GM12865 (cell line): ENCODE measurements around the gene S1PR3.
A peak's percentile ranks its signal among the peaks of the same experiment; 100 is the strongest.

ENCODE experiments used
- DNase-seq: peaks from one replicate; pipeline ENCODE4 v3.0.0; 2010; ENCODE audit warnings: low read depth
- H3K4me3 ChIP-seq: 2 replicates; pipeline ENCODE4 v1.5.1; 2011; ENCODE audit warnings: mild to moderate bottlenecking, low read depth, low read length, control low read depth
- TF ChIP-seq, protein P1 (sequence below): IDR thresholded peaks from 2 replicates; pipeline ENCODE4 v1.5.1; 2011; ENCODE audit warnings: low read length, control low read depth, low read depth, inconsistent platforms; ENCODE audit not compliant: insufficient read depth; ENCODE audit errors: missing control alignments

The S1PR3 gene

GRCh38 chr9:88949961-88950340 is 41.3 kb upstream of the S1PR3 start:
- no peak overlapping the region for H3K4me3 ChIP-seq
- DNase-seq = peak; percentile 17
- TF ChIP-seq, protein P1, sequence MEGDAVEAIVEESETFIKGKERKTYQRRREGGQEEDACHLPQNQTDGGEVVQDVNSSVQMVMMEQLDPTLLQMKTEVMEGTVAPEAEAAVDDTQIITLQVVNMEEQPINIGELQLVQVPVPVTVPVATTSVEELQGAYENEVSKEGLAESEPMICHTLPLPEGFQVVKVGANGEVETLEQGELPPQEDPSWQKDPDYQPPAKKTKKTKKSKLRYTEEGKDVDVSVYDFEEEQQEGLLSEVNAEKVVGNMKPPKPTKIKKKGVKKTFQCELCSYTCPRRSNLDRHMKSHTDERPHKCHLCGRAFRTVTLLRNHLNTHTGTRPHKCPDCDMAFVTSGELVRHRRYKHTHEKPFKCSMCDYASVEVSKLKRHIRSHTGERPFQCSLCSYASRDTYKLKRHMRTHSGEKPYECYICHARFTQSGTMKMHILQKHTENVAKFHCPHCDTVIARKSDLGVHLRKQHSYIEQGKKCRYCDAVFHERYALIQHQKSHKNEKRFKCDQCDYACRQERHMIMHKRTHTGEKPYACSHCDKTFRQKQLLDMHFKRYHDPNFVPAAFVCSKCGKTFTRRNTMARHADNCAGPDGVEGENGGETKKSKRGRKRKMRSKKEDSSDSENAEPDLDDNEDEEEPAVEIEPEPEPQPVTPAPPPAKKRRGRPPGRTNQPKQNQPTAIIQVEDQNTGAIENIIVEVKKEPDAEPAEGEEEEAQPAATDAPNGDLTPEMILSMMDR = no peak

DNA sequence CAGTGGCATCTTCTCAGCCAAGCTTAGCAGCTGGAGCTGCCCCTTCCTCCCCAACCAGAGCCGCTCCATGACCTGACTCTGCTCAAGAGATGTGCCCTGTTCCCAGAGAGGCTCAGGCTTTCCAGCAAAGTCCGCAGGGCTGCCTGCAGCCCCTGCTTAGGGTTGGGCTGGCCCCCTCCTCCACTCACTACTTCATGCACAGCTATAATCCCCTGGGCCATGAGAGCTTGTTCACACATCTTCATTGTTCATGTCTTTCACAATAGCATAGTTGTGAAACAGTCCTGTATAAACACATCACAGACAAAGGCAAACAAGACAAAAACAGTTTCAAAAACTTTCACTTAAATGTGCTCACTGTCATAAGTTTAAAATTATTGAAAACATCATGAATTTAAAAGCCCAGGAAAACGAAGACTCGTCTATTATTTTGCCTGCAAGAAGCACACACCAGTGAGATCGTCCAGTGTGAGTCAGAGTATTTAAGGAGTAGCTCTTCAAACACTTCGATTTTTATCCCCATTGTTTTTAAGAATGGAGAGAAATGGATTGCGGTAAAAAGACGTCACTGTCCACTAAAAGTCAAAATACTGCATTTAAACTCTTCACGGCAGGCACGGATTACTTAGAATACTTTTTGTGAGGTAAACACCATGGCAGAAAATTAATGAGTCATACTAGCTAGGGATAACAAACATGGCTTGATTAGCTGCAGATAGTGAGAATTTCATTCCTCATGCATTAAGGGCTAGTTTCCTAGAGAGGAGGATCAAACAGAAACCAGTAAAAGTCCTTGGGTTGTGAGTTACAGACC is 40.7 kb upstream of the S1PR3 start:
- DNase-seq = no peak
- no peak overlapping the region for H3K4me3 ChIP-seq
- TF ChIP-seq, protein P1 = no peak

DNA sequence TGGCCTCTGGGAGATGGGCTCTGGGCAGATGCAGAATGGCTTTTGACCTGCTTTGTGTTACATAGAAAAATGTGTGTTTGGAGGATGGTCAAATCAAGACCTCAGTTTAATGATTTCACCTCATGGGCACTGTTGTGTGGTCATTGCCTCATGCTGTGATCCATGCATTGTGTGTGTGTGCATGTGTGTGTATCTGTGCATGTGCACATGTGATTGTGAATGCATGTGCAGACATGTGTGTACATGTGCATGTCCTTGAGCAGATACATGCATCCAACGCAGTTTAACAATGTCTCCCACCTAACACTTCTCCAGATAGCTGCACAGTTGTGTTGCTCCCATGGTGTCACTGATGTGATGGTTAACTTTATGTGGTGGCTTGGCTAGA is 40.1 kb upstream of the S1PR3 start:
- TF ChIP-seq, protein P1 = no peak
- H3K4me3 ChIP-seq = no peak overlapping the region
- DNase-seq = no peak

DNA sequence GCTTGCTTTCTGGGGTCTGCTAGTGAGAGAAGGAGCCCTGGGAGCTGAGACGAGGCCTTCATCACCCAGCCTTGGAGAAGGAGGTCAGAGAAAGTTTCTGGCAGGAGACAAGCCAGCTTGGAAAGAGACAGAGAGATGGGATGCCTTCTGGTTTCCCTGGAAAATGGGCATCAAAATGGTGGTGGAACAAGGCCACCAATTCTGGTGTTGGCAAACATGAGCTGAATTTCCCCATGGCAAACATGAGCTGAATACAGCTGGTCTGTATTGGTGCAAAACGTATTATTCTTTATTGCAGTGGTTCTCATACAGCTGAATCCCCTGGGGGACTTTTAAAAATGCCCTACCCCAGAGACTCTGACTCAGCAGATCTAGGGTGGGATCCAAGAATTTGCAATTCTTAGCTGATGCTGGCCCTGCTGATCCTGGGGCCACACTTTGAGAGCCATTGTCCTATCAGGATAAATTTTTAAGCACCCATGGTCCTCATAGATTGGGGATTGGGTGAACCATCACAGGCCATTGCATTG is 39.1 kb upstream of the S1PR3 start:
- DNase-seq = no peak
- TF ChIP-seq, protein P1 = no peak
- H3K4me3 ChIP-seq = no peak overlapping the region

GRCh38 chr9:88952976-88953375 is 38.3 kb upstream of the S1PR3 start:
- no peak for DNase-seq
- TF ChIP-seq, protein P1 = no peak
- no peak overlapping the region for H3K4me3 ChIP-seq

GRCh38 chr9:88953381-88954029 is 37.8 kb upstream of the S1PR3 start:
- TF ChIP-seq, protein P1 = no peak
- no peak overlapping the region for H3K4me3 ChIP-seq
- no peak for DNase-seq
